HEK293 (cell line): Measurements from ENCODE around the gene THOC1.

Source experiments
- CTCF ChIA-PET: fragments of 350-600 bp; formaldehyde crosslinking; extraction: SDS; loops from one replicate; lab custom pipeline; 2021; ENCODE audit warnings: antibody characterized with exemption; lab: Yijun Ruan, JAX
- POLR2A ChIA-PET: fragments of 300-600 bp; formaldehyde crosslinking; extraction: SDS; loops from one replicate; lab custom pipeline; 2020; ENCODE audit warnings: antibody characterized with exemption, inconsistent platforms; lab: Yijun Ruan, JAX
- H3K27ac ChIP-seq: fragments of 200-500 bp; sonication (Bioruptor generic); 2 replicates; pipeline ENCODE4 v1.5.1; 2014; ENCODE audit warnings: low read depth, low read length, control low read depth, inconsistent platforms; ENCODE audit errors: extremely low read depth
- H3K36me3 ChIP-seq, 2 experiments: fragments of 200-500 bp in 1 of 2; sonication (Bioruptor generic) in 1 of 2; 1 replicate in 1 of 2; 2 replicates in 1 of 2; pipeline ENCODE4 v1.5.1; 2014 to 2017; ENCODE audit warnings: inconsistent platforms in 2 of 2, low read length in 2 of 2; ENCODE audit not compliant: control insufficient read depth in 2 of 2, insufficient read depth in 1 of 2
- H3K4me1 ChIP-seq: fragments of 200-500 bp; sonication (Bioruptor generic); 2 replicates; pipeline ENCODE4 v1.5.1; 2014; ENCODE audit warnings: mild to moderate bottlenecking, low read length, inconsistent platforms; ENCODE audit not compliant: control insufficient read depth, insufficient read depth
- H3K4me3 ChIP-seq: 2 replicates; pipeline ENCODE4 v1.5.1; 2011; ENCODE audit warnings: low read depth, mild to moderate bottlenecking, control low read depth, low read length, moderate library complexity
- H3K9me3 ChIP-seq: fragments of 200-500 bp; sonication (Bioruptor generic); 2 replicates; pipeline ENCODE4 v1.5.1; 2014; ENCODE audit warnings: low read depth, low read length, inconsistent platforms; ENCODE audit not compliant: control insufficient read depth, insufficient read depth
- KLF10 ChIP-seq: fragments of 450-650 bp; IDR thresholded peaks from 2 replicates; pipeline ENCODE4 v1.5.1; 2018; ENCODE audit warnings: missing biosample characterization, mild to moderate bottlenecking, missing genetic modification characterization
- PRDM1 ChIP-seq: fragments of 450-650 bp; formaldehyde crosslinking; IDR thresholded peaks from 2 replicates; pipeline ENCODE4; 2016; ENCODE audit warnings: missing biosample characterization, missing genetic modification characterization
- SALL2 ChIP-seq: fragments of 450-650 bp; formaldehyde crosslinking; IDR thresholded peaks from 2 replicates; pipeline ENCODE4 v1.5.0; 2017; ENCODE audit warnings: missing biosample characterization, mild to moderate bottlenecking, missing genetic modification characterization, borderline replicate concordance
- YY1 ChIP-seq: fragments of 450-650 bp; formaldehyde crosslinking; IDR thresholded peaks from 2 replicates; pipeline ENCODE4 v1.5.1; 2018; ENCODE audit warnings: missing biosample characterization, missing genetic modification characterization
- ZFP69B ChIP-seq: fragments of 450-650 bp; formaldehyde crosslinking; IDR thresholded peaks from 2 replicates; pipeline ENCODE4 v1.5.1; 2016; ENCODE audit warnings: missing biosample characterization, missing genetic modification characterization
- ZNF211 ChIP-seq: fragments of 450-650 bp; formaldehyde crosslinking; IDR thresholded peaks from 2 replicates; pipeline ENCODE4 v1.5.1; 2016; ENCODE audit warnings: low read depth, missing biosample characterization, missing genetic modification characterization
- ZNF518A ChIP-seq: fragments of 450-650 bp; formaldehyde crosslinking; conservative IDR thresholded peaks from 2 replicates; pipeline ENCODE4 v1.5.1; 2016; ENCODE audit warnings: low read depth, missing biosample characterization, missing genetic modification characterization
- ZNF529 ChIP-seq: fragments of 450-650 bp; formaldehyde crosslinking; IDR thresholded peaks from 2 replicates; pipeline ENCODE4 v1.5.1; 2017; ENCODE audit warnings: missing genetic modification characterization, missing biosample characterization; ENCODE audit not compliant: insufficient replicate concordance
- ZNF561 ChIP-seq: fragments of 450-650 bp; IDR thresholded peaks from 2 replicates; pipeline ENCODE4 v1.5.1; 2018; ENCODE audit warnings: missing biosample characterization, missing genetic modification characterization, borderline replicate concordance
- ZNF580 ChIP-seq: fragments of 450-650 bp; formaldehyde crosslinking; IDR thresholded peaks from 2 replicates; pipeline ENCODE4 v1.5.1; 2016; ENCODE audit warnings: missing biosample characterization, missing genetic modification characterization
- ZNF585B ChIP-seq: fragments of 450-650 bp; formaldehyde crosslinking; IDR thresholded peaks from 2 replicates; pipeline ENCODE4 v1.5.1; 2016; ENCODE audit warnings: missing biosample characterization, missing genetic modification characterization
- ZNF660 ChIP-seq: fragments of 450-650 bp; IDR thresholded peaks from 2 replicates; pipeline ENCODE4 v1.5.1; 2018; ENCODE audit warnings: missing biosample characterization, mild to moderate bottlenecking, missing genetic modification characterization
- ZNF692 ChIP-seq: fragments of 450-650 bp; formaldehyde crosslinking; IDR thresholded peaks from 2 replicates; pipeline ENCODE4 v1.5.1; 2016; ENCODE audit warnings: missing biosample characterization, missing genetic modification characterization
- TF ChIP-seq, protein P1 (sequence below): fragments of 450-650 bp; formaldehyde crosslinking; IDR thresholded peaks from 2 replicates; pipeline ENCODE4 v1.5.1; 2016; ENCODE audit warnings: missing biosample characterization, missing genetic modification characterization, borderline replicate concordance
- TF ChIP-seq, protein P2 (sequence below): fragments of 450-650 bp; formaldehyde crosslinking; IDR thresholded peaks from 2 replicates; pipeline ENCODE4 v1.5.1; 2016; ENCODE audit warnings: missing biosample characterization, missing genetic modification characterization

The THOC1 gene

GRCh38 chr18:267688-268552, at the start of gene THOC1 (continued):
- no peak for TF ChIP-seq ZNF529 (tag by site-specific recombination)

- Histone ChIP-seq H3K4me3 (no peak overlapping the region), H3K4me1 (0 out of 2 replicates have a peak, but pooled peaks cover 3% of the 10 kb centered on the region), H3K9me3 (no peaks in the 10 kb centered on the region), H3K27ac (no peak overlapping the region), H3K36me3 (peaks cover 0 to 3% of the 10 kb centered on the region in 2 experiments; a peak in 1 of 3 replicates)
- ChIA-PET CTCF (interaction anchor here (0.9 kb wide), 1 partner anchor 153 kb away, joined by 3 read pairs; no protein-coding TSS in a partner anchor), POLR2A (interaction anchor here (1.4 kb wide), 1 partner anchor 50 kb away, joined by 3 read pairs; the partner anchor contains the start of gene THOC1)
- TF ChIP-seq ZFP69B (tag by site-specific recombination) (peak; percentile 64), KLF10 (tag by site-specific recombination) (no peak), ZNF692 (tag by site-specific recombination) (peak; percentile 53; the same call in 1 of the 2 replicates), YY1 (tag by site-specific recombination) (no peak), SALL2 (tag by site-specific recombination) (no peak), ZNF660 (tag by site-specific recombination) (no peak)
- TF ChIP-seq, protein P1, sequence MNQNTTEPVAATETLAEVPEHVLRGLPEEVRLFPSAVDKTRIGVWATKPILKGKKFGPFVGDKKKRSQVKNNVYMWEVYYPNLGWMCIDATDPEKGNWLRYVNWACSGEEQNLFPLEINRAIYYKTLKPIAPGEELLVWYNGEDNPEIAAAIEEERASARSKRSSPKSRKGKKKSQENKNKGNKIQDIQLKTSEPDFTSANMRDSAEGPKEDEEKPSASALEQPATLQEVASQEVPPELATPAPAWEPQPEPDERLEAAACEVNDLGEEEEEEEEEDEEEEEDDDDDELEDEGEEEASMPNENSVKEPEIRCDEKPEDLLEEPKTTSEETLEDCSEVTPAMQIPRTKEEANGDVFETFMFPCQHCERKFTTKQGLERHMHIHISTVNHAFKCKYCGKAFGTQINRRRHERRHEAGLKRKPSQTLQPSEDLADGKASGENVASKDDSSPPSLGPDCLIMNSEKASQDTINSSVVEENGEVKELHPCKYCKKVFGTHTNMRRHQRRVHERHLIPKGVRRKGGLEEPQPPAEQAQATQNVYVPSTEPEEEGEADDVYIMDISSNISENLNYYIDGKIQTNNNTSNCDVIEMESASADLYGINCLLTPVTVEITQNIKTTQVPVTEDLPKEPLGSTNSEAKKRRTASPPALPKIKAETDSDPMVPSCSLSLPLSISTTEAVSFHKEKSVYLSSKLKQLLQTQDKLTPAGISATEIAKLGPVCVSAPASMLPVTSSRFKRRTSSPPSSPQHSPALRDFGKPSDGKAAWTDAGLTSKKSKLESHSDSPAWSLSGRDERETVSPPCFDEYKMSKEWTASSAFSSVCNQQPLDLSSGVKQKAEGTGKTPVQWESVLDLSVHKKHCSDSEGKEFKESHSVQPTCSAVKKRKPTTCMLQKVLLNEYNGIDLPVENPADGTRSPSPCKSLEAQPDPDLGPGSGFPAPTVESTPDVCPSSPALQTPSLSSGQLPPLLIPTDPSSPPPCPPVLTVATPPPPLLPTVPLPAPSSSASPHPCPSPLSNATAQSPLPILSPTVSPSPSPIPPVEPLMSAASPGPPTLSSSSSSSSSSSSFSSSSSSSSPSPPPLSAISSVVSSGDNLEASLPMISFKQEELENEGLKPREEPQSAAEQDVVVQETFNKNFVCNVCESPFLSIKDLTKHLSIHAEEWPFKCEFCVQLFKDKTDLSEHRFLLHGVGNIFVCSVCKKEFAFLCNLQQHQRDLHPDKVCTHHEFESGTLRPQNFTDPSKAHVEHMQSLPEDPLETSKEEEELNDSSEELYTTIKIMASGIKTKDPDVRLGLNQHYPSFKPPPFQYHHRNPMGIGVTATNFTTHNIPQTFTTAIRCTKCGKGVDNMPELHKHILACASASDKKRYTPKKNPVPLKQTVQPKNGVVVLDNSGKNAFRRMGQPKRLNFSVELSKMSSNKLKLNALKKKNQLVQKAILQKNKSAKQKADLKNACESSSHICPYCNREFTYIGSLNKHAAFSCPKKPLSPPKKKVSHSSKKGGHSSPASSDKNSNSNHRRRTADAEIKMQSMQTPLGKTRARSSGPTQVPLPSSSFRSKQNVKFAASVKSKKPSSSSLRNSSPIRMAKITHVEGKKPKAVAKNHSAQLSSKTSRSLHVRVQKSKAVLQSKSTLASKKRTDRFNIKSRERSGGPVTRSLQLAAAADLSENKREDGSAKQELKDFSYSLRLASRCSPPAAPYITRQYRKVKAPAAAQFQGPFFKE (tag by site-specific recombination) = no peak
- TF ChIP-seq, protein P2, sequence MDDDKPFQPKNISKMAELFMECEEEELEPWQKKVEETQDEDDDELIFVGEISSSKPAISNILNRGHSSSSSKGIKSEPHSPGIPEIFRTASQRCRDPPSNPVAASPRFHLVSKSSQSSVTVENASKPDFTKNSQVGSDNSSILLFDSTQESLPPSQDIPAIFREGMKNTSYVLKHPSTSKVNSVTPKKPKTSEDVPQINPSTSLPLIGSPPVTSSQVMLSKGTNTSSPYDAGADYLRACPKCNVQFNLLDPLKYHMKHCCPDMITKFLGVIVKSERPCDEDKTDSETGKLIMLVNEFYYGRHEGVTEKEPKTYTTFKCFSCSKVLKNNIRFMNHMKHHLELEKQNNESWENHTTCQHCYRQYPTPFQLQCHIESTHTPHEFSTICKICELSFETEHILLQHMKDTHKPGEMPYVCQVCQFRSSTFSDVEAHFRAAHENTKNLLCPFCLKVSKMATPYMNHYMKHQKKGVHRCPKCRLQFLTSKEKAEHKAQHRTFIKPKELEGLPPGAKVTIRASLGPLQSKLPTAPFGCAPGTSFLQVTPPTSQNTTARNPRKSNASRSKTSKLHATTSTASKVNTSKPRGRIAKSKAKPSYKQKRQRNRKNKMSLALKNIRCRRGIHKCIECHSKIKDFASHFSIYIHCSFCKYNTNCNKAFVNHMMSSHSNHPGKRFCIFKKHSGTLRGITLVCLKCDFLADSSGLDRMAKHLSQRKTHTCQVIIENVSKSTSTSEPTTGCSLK (tag by site-specific recombination) = no peak
These were observed 49.8 kb upstream of the THOC1 start for GRCh38 chr18:317618-318017.

GRCh38 chr18:316393-316792, 48.5 kb upstream of the THOC1 start:
- Histone ChIP-seq H3K36me3 (peaks cover 0 to 3% of the 10 kb centered on the region in 2 experiments; a peak in 1 of 3 replicates), H3K4me3 (no peak overlapping the region), H3K27ac (no peak overlapping the region), H3K4me1 (no peaks in the 10 kb centered on the region), H3K9me3 (no peaks in the 10 kb centered on the region)
- ChIA-PET POLR2A (interaction anchor here (1.4 kb wide), 1 partner anchor 49 kb away, joined by 3 read pairs; the partner anchor contains the start of gene THOC1), CTCF (interaction anchor here (0.6 to 1.0 kb wide), 2 partner anchors 19 to 243 kb away, joined by 3 read pairs; no protein-coding TSS in a partner anchor)
- no peak for TF ChIP-seq ZNF561
- TF ChIP-seq ZNF585B (tag by site-specific recombination) = no peak
- no peak for TF ChIP-seq ZNF211 (tag by site-specific recombination)
- TF ChIP-seq ZNF580 = no peak
- TF ChIP-seq ZNF518A = no peak
- no peak for TF ChIP-seq PRDM1 (tag by site-specific recombination)
